Body of pancreas (tissue), 4 donors: ENCODE results near the gene GALNT17. TPM values are rescaled to one million over a fixed set of nuclear protein-coding genes. Genes with fewer than 3 reads are reported as not detected.

Experiments
- ATAC-seq: fragments of 150-250 bp; one replicate; pipeline ENCODE4 v1.9.1; 2016
- DNase-seq, 4 donors: peaks; one replicate each; pipeline ENCODE4 v3.0.0-alpha.2; 2019
- H3K27ac ChIP-seq, 4 donors: fragments of 200-600 bp; sonication (generic); 1 replicate in 3 of 4; 2 replicates in 1 of 4; pipeline versions ENCODE4 v1.5.1 to v1.6.1; 2016 to 2019; ENCODE audit warnings: mild to moderate bottlenecking in 1 of 4, mixed read lengths in 1 of 4, moderate library complexity in 1 of 4
- H3K27me3 ChIP-seq, 2 donors: fragments of 200-600 bp; sonication (generic); one replicate each; pipeline ENCODE4 v1.6.0; 2016; ENCODE audit warnings: mild to moderate bottlenecking in 1 of 2
- H3K36me3 ChIP-seq, 2 donors: fragments of 200-600 bp; sonication (generic); replicated peaks in 1 of 2; 2 replicates each; pipeline ENCODE4 v1.5.1; 2016; ENCODE audit warnings: low read depth in 2 of 2; ENCODE audit not compliant: insufficient read depth in 1 of 2
- H3K4me1 ChIP-seq: fragments of 200-600 bp; sonication (generic); one replicate; pipeline ENCODE4 v1.6.0; 2016
- H3K4me3 ChIP-seq, 2 donors: fragments of 200-600 bp; sonication (generic); 1 replicate in 1 of 2; 2 replicates in 1 of 2; pipeline ENCODE4 v1.5.1; 2016 to 2019
- H3K9me3 ChIP-seq, 3 donors: fragments of 200-600 bp; sonication (generic); 1 replicate in 2 of 3; 2 replicates in 1 of 3; pipeline ENCODE4 v1.5.1; 2016
- CTCF ChIP-seq, 7 experiments: fragments of 450-650 bp in 4 of 7; fragments of 200-600 bp in 3 of 7; sonication (generic) in 3 of 7; IDR thresholded peaks; one replicate each; pipeline ENCODE4 v1.5.1; 2016 to 2019; ENCODE audit warnings: antibody characterized with exemption in 7 of 7
- POLR2A ChIP-seq, 3 donors: fragments of 450-650 bp; IDR thresholded peaks; one replicate each; pipeline ENCODE4 v1.6.1; 2016; ENCODE audit warnings: antibody characterized with exemption in 3 of 3, mild to moderate bottlenecking in 2 of 3
- WGBS, 2 donors: methylation state at CpG; one replicate each; pipeline ENCODE4 v1.1.5; 2017; 5-methylcytosine and 5-hydroxymethylcytosine counted together
- intact Hi-C: fragments of 100-400 bp; cut with DNase I; formaldehyde crosslinking; loops from one replicate; pipeline ENCODE4 v1.15.1; 2023
- total RNA-seq, 2 donors: library from RNA; depleted of rRNA; stranded (reverse); fragments of >200 nt; gene quantifications; one replicate each; pipeline ENCODE4 v1.1.0, GENCODE V29; 2016

The GALNT17 gene
- total RNA-seq, 2 donors from 2014 or later: 6.5 to 27.4 TPM

GRCh38 chr7:71342202-71342601 lies 210.3 kb downstream of the GALNT17 start:
- DNase-seq (no peak), ATAC-seq (no peak)
- intact Hi-C loops: no loop called here
- Histone ChIP-seq H3K27me3 (no peaks in the 10 kb centered on the region), H3K9me3 (peaks cover 0 to 7% (median 0%) of the 10 kb centered on the region in 3 donors), H3K4me3 (no peak overlapping the region), H3K36me3 (no peaks in the 10 kb centered on the region), H3K27ac (no peak overlapping the region), H3K4me1 (no peaks in the 10 kb centered on the region)
- TF ChIP-seq CTCF (IDR thresholded peaks at IDR 0.05): no peak
- TF ChIP-seq POLR2A (IDR thresholded peaks at IDR 0.05): no peak

- Histone ChIP-seq H3K36me3 (no peaks in the 10 kb centered on the region), H3K4me1 (no peaks in the 10 kb centered on the region), H3K27me3 (no peaks in the 10 kb centered on the region), H3K4me3 (no peak overlapping the region), H3K27ac (no peak overlapping the region), H3K9me3 (peaks cover 0 to 7% (median 0%) of the 10 kb centered on the region in 3 donors)
- DNase-seq: no peak
- no peak for TF ChIP-seq POLR2A (IDR thresholded peaks at IDR 0.05)
- TF ChIP-seq CTCF (IDR thresholded peaks at IDR 0.05): no peak
- intact Hi-C loops: no loop called here
- no peak for ATAC-seq
Observed at GRCh38 chr7:71343039-71343438, 211.1 kb downstream of the GALNT17 start.

DNA sequence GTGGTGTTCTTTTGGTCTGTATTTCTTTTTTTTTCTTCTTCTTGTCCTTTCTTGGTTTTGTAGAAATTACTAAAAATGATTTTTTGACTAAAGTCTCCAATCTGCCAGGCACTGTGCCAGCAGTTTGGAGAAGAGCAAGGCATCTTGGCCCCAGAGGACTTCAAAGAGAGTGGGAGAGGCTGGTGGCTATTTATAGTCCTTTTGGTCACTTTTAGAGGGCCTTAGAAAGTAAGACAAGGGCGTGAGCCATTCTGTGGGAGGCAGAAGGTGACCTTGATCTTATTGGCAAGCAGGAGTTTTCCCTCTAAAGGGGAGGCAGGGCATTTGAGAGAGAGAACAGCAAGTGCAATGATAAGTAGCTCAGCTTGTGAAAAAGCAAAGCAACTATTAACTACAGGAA lies 211.9 kb downstream of the GALNT17 start:
- intact Hi-C loops: no loop called here
- 16 to 17% methylated on average over 1 of the region's 1 CpG for WGBS, 2 donors
- TF ChIP-seq POLR2A (IDR thresholded peaks at IDR 0.05) (no peak), CTCF (IDR thresholded peaks at IDR 0.05) (no peak)
- Histone ChIP-seq H3K36me3 (no peaks in the 10 kb centered on the region), H3K27me3 (no peaks in the 10 kb centered on the region), H3K4me1 (peaks cover 6% of the 10 kb centered on the region), H3K4me3 (no peak overlapping the region), H3K9me3 (peaks cover 0 to 7% (median 0%) of the 10 kb centered on the region in 3 donors), H3K27ac (no peak overlapping the region)
- ATAC-seq: no peak
- no peak for DNase-seq

DNA sequence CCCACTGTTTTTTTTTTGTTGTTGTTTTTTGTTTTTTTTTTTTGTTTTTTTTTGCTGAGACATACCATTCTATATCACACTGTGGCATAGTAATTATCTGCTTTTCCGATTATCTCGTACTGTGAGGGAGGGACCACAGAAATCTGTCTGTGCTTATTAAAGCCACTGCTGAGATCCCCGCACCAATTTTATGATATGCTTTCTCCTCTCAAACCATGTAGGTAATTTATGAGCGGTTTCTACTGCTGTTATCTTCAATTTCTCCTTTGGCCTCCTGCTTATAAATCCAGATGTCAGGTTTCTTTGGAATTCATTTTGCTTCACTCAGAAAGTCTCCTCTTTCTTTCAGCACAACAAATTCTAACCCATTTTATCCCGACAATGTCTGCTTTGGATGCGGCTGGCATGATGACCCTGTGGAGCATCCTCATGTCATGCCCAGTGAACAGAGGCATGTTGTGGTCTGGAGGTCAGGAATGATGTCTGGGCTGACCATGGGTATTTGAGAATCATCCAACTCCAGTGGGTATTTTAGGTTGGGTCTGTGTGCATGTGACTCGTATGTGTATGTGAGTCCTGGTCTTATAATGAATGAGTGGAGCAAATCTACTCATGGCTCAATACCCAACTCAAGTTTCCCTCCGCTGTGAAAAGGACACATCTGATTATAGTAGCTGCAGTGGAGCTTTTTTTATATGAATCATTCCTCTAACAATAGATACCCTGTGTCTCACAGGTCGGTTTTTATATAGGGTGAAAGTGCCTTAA lies 213.4 kb downstream of the GALNT17 start:
- ATAC-seq: no peak
- H3K27ac ChIP-seq: no peak overlapping the region
- DNase-seq: no peak
- H3K4me1 ChIP-seq: peaks cover 8% of the 10 kb centered on the region
- WGBS, 2 donors: 82 to 84% methylated on average over 9 of the region's 9 CpGs
- peaks cover 0 to 7% (median 0%) of the 10 kb centered on the region in 3 donors for H3K9me3 ChIP-seq
- H3K36me3 ChIP-seq: no peaks in the 10 kb centered on the region
- H3K4me3 ChIP-seq: no peak overlapping the region
- intact Hi-C loops: no loop called here
- no peak for TF ChIP-seq CTCF (IDR thresholded peaks at IDR 0.05)
- no peak for TF ChIP-seq POLR2A (IDR thresholded peaks at IDR 0.05)
- H3K27me3 ChIP-seq: no peaks in the 10 kb centered on the region
